GM12875 (cell line): Measurements from ENCODE around the gene SHROOM3.

ENCODE experiments used
- H3K4me3 ChIP-seq: one replicate; pipeline ENCODE4 v1.5.1; 2011; ENCODE audit warnings: low read depth, low read length, control low read depth
- CTCF ChIP-seq: IDR thresholded peaks from 2 replicates; pipeline ENCODE4 v1.5.1; 2011; ENCODE audit warnings: low read depth, mild to moderate bottlenecking, control low read depth, inconsistent platforms, low read length, moderate library complexity, borderline replicate concordance; ENCODE audit not compliant: insufficient read depth

The SHROOM3 gene

GRCh38 chr4:76523593-76523992, 88.6 kb downstream of the SHROOM3 start:
- TF ChIP-seq CTCF = no peak

GRCh38 chr4:76525751-76526150, 90.7 kb downstream of the SHROOM3 start:
- no peak for TF ChIP-seq CTCF
- no peak overlapping the region for H3K4me3 ChIP-seq

More at GRCh38 chr4:76523593-76523992, 88.6 kb downstream of the SHROOM3 start:
- no peak overlapping the region for H3K4me3 ChIP-seq

GRCh38 chr4:76526585-76526990, 91.6 kb downstream of the SHROOM3 start:
- no peak overlapping the region for H3K4me3 ChIP-seq
- no peak for TF ChIP-seq CTCF

GRCh38 chr4:76527666-76528065, 92.6 kb downstream of the SHROOM3 start:
- H3K4me3 ChIP-seq = no peak overlapping the region
- TF ChIP-seq CTCF = no peak

GRCh38 chr4:76531597-76531996, 96.6 kb downstream of the SHROOM3 start:
- TF ChIP-seq CTCF = no peak
- H3K4me3 ChIP-seq = no peak overlapping the region

GRCh38 chr4:76532805-76533204, 97.8 kb downstream of the SHROOM3 start:
- no peak overlapping the region for H3K4me3 ChIP-seq
- no peak for TF ChIP-seq CTCF

- TF ChIP-seq CTCF = no peak
- no peak overlapping the region for H3K4me3 ChIP-seq
Observed at GRCh38 chr4:76533314-76533713, 98.3 kb downstream of the SHROOM3 start.
